ENCODE measurements around the gene MEAK7.

Gene MEAK7

DNA sequence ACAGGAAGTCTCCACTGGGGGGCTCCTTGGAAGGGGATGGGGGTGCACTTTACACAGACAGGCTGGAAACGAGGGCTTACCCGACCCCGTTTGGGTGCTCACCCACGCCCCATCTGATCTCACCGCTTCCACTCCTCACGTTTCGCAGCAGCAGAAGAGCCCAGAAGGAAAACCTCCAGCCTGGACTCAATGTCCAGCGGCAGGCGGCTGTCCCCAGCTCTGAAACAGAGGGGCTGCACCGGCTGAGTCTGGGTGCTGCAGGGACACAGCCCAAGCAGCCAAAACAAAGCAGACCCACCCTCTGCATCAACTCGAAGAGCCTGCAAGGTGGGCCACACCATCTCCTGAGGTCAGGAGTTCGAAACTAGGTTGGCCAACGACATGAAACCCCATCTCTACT, 3.9 kb downstream of the MEAK7 start:
- H3K4me3 ChIP-seq (replicated peaks; ENCODE audit: low read depth, low read length), result no peak overlapping the region
- no peaks in the 10 kb centered on the region for H3K27me3 ChIP-seq (replicated peaks; ENCODE audit: control insufficient read depth, insufficient read depth, low read length)
- DNase-seq (ENCODE audit: extremely low read depth, insufficient read length), result no peak
- H3K36me3 ChIP-seq (ENCODE audit: control insufficient read depth, insufficient read depth, low read length), result peaks cover 3% of the 10 kb centered on the region
- TF ChIP-seq, protein P1, sequence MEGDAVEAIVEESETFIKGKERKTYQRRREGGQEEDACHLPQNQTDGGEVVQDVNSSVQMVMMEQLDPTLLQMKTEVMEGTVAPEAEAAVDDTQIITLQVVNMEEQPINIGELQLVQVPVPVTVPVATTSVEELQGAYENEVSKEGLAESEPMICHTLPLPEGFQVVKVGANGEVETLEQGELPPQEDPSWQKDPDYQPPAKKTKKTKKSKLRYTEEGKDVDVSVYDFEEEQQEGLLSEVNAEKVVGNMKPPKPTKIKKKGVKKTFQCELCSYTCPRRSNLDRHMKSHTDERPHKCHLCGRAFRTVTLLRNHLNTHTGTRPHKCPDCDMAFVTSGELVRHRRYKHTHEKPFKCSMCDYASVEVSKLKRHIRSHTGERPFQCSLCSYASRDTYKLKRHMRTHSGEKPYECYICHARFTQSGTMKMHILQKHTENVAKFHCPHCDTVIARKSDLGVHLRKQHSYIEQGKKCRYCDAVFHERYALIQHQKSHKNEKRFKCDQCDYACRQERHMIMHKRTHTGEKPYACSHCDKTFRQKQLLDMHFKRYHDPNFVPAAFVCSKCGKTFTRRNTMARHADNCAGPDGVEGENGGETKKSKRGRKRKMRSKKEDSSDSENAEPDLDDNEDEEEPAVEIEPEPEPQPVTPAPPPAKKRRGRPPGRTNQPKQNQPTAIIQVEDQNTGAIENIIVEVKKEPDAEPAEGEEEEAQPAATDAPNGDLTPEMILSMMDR (IDR thresholded peaks at IDR 0.05; ENCODE audit: insufficient read depth, low read length, poor library complexity, severe bottlenecking), result no peak

GRCh38 chr16:84499638-84500037, 4.8 kb downstream of the MEAK7 start:
- TF ChIP-seq, protein P1 (IDR thresholded peaks at IDR 0.05; ENCODE audit: insufficient read depth, low read length, poor library complexity, severe bottlenecking), result no peak
- DNase-seq (ENCODE audit: extremely low read depth, insufficient read length), result no peak
- peaks cover 6% of the 10 kb centered on the region for H3K36me3 ChIP-seq (ENCODE audit: control insufficient read depth, insufficient read depth, low read length)
- no peaks in the 10 kb centered on the region for H3K27me3 ChIP-seq (replicated peaks; ENCODE audit: control insufficient read depth, insufficient read depth, low read length)
- H3K4me3 ChIP-seq (replicated peaks; ENCODE audit: low read depth, low read length), result no peak overlapping the region

GRCh38 chr16:84498859-84499620, 5.4 kb downstream of the MEAK7 start:
- DNase-seq (ENCODE audit: extremely low read depth, insufficient read length), result no peak
- peaks cover 6% of the 10 kb centered on the region for H3K36me3 ChIP-seq (ENCODE audit: control insufficient read depth, insufficient read depth, low read length)

DNA sequence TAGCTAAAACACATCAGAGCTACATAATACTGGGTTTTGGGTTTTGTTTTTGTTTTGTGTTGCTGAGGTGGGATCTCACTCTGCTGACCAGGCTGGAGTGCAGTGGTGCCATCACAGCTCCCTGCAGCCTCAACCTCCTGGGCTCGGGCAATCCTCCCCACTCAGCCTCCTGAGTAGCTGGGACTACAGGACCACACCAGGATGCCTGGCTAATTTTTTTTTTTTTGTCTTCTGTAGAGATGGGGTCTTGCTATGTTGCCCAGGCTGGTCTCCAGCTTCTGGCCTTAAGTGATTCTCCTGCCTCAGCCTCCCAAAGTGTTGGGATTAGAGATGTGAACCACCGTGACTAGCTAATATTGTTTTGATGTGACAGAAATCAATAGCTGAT, 6.2 kb downstream of the MEAK7 start:
- DNase-seq (ENCODE audit: extremely low read depth, insufficient read length), result no peak
- H3K4me3 ChIP-seq (replicated peaks; ENCODE audit: low read depth, low read length), result no peak overlapping the region
- H3K27me3 ChIP-seq (replicated peaks; ENCODE audit: control insufficient read depth, insufficient read depth, low read length), result no peaks in the 10 kb centered on the region
- TF ChIP-seq, protein P1 (IDR thresholded peaks at IDR 0.05; ENCODE audit: insufficient read depth, low read length, poor library complexity, severe bottlenecking), result no peak
- H3K36me3 ChIP-seq (ENCODE audit: control insufficient read depth, insufficient read depth, low read length), result peaks cover 6% of the 10 kb centered on the region

More at GRCh38 chr16:84498859-84499620, 5.4 kb downstream of the MEAK7 start:
- TF ChIP-seq, protein P1 (IDR thresholded peaks at IDR 0.05; ENCODE audit: insufficient read depth, low read length, poor library complexity, severe bottlenecking), result no peak
- Histone ChIP-seq H3K27me3 (replicated peaks; ENCODE audit: control insufficient read depth, insufficient read depth, low read length) (no peaks in the 10 kb centered on the region), H3K4me3 (replicated peaks; ENCODE audit: low read depth, low read length) (no peak overlapping the region)

DNA sequence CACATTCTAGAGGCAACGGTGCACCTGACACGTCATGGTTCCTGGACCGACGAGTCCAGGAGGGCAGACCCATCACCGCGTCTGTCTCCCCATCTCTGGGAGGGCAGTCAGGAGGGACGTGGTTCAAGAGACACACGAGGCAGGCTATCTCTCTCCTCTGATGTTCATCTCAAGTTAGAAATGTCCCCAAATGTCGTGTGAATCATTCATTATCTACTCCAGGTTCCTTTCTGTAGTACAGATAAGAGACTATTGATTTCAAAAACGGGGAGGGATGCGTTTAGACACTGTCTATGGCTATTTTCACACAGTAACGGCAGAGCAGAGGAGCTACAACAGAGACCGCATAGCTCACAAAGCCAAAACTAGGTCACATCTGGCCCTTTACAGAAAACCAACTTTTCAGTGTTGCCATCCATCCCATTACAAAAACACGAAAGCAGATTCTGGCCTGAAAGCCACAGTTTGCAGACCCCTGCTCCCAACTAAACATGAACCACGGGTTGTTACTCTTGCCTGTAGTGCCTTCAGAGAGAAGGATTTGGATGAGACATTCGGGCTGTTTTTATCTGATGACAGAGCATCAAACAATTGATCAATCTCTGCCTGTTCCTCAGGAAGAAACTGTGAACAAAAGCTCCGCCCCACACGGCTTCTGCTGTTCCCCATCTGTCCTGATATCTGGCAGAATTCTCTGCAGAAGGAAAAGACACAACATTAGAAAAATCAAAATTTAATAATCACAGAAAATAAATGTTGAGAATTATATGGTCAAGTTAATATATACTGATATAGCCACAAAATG, 6.8 kb downstream of the MEAK7 start:
- peaks cover 6% of the 10 kb centered on the region for H3K36me3 ChIP-seq (ENCODE audit: control insufficient read depth, insufficient read depth, low read length)
- TF ChIP-seq, protein P1 (IDR thresholded peaks at IDR 0.05; ENCODE audit: insufficient read depth, low read length, poor library complexity, severe bottlenecking), result no peak
- DNase-seq (ENCODE audit: extremely low read depth, insufficient read length), result no peak
- no peak overlapping the region for H3K4me3 ChIP-seq (replicated peaks; ENCODE audit: low read depth, low read length)
- H3K27me3 ChIP-seq (replicated peaks; ENCODE audit: control insufficient read depth, insufficient read depth, low read length), result no peaks in the 10 kb centered on the region
